GM12878 (cell line): Measurements from ENCODE around the gene NPPB. TPM values are rescaled to one million over a fixed set of nuclear protein-coding genes. Genes with fewer than 3 reads are reported as not detected.
A peak's percentile ranks its signal among the peaks of the same experiment; 100 is the strongest.

Experiments
- ATAC-seq: fragments of 200-7000 bp; cut with Tn5 transposase; 3 replicates; pipeline ENCODE4 v1.9.1; 2020; ENCODE audit warnings: mild to moderate bottlenecking, moderate library complexity
- BruUV-seq: library from RNA; stranded (reverse); fragments of 400-500 nt; replicated peaks from 2 replicates; lab custom pipeline; 2021; lab: Mats Ljungman, UMichigan
- CTCF ChIA-PET: fragments of 300-600 bp; sonication (Branson Sonifier 250); formaldehyde crosslinking; extraction: SDS; loops from one replicate; lab custom pipeline; 2021; ENCODE audit warnings: inconsistent platforms; lab: Yijun Ruan, JAX
- POLR2A ChIA-PET: fragments of 350-600 bp; formaldehyde crosslinking; extraction: SDS; loops from one replicate; lab custom pipeline; 2021; ENCODE audit warnings: inconsistent platforms; lab: Charles Lee
- RAD21 ChIA-PET: fragments of 300-600 bp; sonication (Branson Sonifier 250); formaldehyde crosslinking; loops from one replicate; lab custom pipeline; 2023; ENCODE audit warnings: antibody characterized with exemption; ENCODE audit not compliant: unreplicated experiment; lab: Charles Lee
- SMC1A ChIA-PET: fragments of 300-600 bp; sonication (Branson Sonifier 250); formaldehyde crosslinking; loops from one replicate; lab custom pipeline; 2023; ENCODE audit not compliant: unreplicated experiment, uncharacterized antibody; lab: Charles Lee
- DNase-seq: peaks from one replicate; pipeline ENCODE4 v3.0.0-alpha.2; 2011; ENCODE audit warnings: low read depth, low spot score
- FAIRE-seq: peaks from 3 replicates; lab custom pipeline; 2011; peaks lifted over from hg19 to GRCh38; lab: Jason Lieb, UNC
- H2AFZ ChIP-seq: 2 replicates; pipeline ENCODE4 v1.6.0; 2011; ENCODE audit warnings: low read depth, low read length, control low read depth; ENCODE audit not compliant: control insufficient read depth
- H3K27ac ChIP-seq: 2 replicates; pipeline ENCODE4 v1.5.1; 2011; ENCODE audit warnings: control low read depth; ENCODE audit not compliant: control insufficient read depth, insufficient read depth
- H3K27me3 ChIP-seq, 2 experiments: replicated peaks in 1 of 2; 2 replicates each; pipeline versions ENCODE4 v1.6.0 to v1.6.1; 2011; ENCODE audit warnings: low read length in 1 of 2; ENCODE audit not compliant: control insufficient read depth in 2 of 2, insufficient read depth in 2 of 2
- H3K36me3 ChIP-seq, 2 experiments: 2 replicates each; pipeline ENCODE4 v1.5.1; 2011; ENCODE audit warnings: low read length in 1 of 2; ENCODE audit not compliant: control insufficient read depth in 2 of 2, insufficient read depth in 2 of 2
- H3K4me1 ChIP-seq: 2 replicates; pipeline ENCODE4 v1.6.1; 2011; ENCODE audit warnings: mild to moderate bottlenecking, low read length, moderate library complexity, mixed read lengths; ENCODE audit not compliant: control insufficient read depth, insufficient read depth
- H3K4me2 ChIP-seq: 2 replicates; pipeline ENCODE4 v1.6.0; 2011; ENCODE audit warnings: control low read depth; ENCODE audit not compliant: control insufficient read depth, insufficient read depth
- H3K4me3 ChIP-seq: fragments of 200-600 bp; sonication (generic); 2 replicates; pipeline ENCODE4 v1.5.1; 2016
- H3K79me2 ChIP-seq: 2 replicates; pipeline ENCODE4 v1.6.0; 2011; ENCODE audit warnings: low read length; ENCODE audit not compliant: control insufficient read depth, insufficient read depth
- H3K9ac ChIP-seq: 2 replicates; pipeline ENCODE4 v1.8.0; 2011; ENCODE audit warnings: low read length, control low read depth, mixed read lengths; ENCODE audit not compliant: control insufficient read depth, insufficient read depth
- H3K9me3 ChIP-seq: replicated peaks from 3 replicates; pipeline ENCODE4 v1.5.1; 2011; ENCODE audit warnings: mild to moderate bottlenecking, low read length; ENCODE audit not compliant: control insufficient read depth, insufficient read depth
- H4K20me1 ChIP-seq: 2 replicates; pipeline ENCODE4 v1.6.0; 2011; ENCODE audit not compliant: control insufficient read depth, insufficient read depth
- CTCF ChIP-seq, 3 experiments: IDR thresholded peaks in 2 of 3; conservative IDR thresholded peaks in 1 of 3; 2 replicates each; pipeline ENCODE4 v1.5.1; 2011; ENCODE audit warnings: low read depth in 3 of 3, low read length in 3 of 3, mild to moderate bottlenecking in 3 of 3, control low read depth in 2 of 3, moderate library complexity in 2 of 3, inconsistent platforms in 1 of 3, mixed read lengths in 1 of 3; ENCODE audit not compliant: control insufficient read depth in 2 of 3, insufficient read depth in 1 of 3; ENCODE audit errors: extremely low read depth in 1 of 3
- GATAD2B ChIP-seq: fragments of 450-650 bp; conservative IDR thresholded peaks from 2 replicates; pipeline ENCODE4 v1.6.1; 2017; ENCODE audit warnings: low read depth, mild to moderate bottlenecking, moderate library complexity
- MYB ChIP-seq: fragments of 150-350 bp; IDR thresholded peaks from 2 replicates; pipeline ENCODE4 v1.6.1; 2014; ENCODE audit warnings: mild to moderate bottlenecking, low read depth, low read length, borderline replicate concordance
- PAX5 ChIP-seq: IDR thresholded peaks from 2 replicates; pipeline ENCODE4 v1.6.1; 2011; ENCODE audit warnings: low read depth, low read length, borderline replicate concordance
- RCOR1 ChIP-seq: conservative IDR thresholded peaks from 2 replicates; pipeline ENCODE4 v1.6.1; 2012; ENCODE audit warnings: low read depth, low read length, improper control_type of control experiment
- REST ChIP-seq: IDR thresholded peaks from 2 replicates; pipeline ENCODE4 v1.6.1; 2012; ENCODE audit warnings: mild to moderate bottlenecking, low read depth, low read length
- SMAD1 ChIP-seq: fragments of 450-650 bp; IDR thresholded peaks from 2 replicates; pipeline ENCODE4 v1.6.1; 2018; ENCODE audit warnings: mild to moderate bottlenecking, low read depth; ENCODE audit not compliant: partially characterized antibody
- YY1 ChIP-seq: IDR thresholded peaks from 2 replicates; pipeline ENCODE4 v1.6.1; 2011; ENCODE audit warnings: low read depth, mild to moderate bottlenecking, low read length
- WGBS: methylation state at CpG from one replicate; pipeline ENCODE4 v1.1.6; 2016; ENCODE audit warnings: low lambda C conversion rate; ENCODE audit not compliant: insufficient replicate concordance, insufficient coverage; ENCODE audit errors: missing lambda C conversion rate; 5-methylcytosine and 5-hydroxymethylcytosine counted together
- in situ Hi-C: fragments of 300-500 bp; cut with MboI; formaldehyde crosslinking; loops from 9 replicates; pipeline ENCODE4 v1.14.3; 2018; ENCODE audit warnings: mixed read lengths
- intact Hi-C: fragments of 100-400 bp; cut with micrococcal nuclease; formaldehyde crosslinking; loops from one replicate; pipeline ENCODE4 v1.14.2; 2022; ENCODE audit not compliant: unreplicated experiment
- polyA plus RNA-seq, 11 experiments: library from polyadenylated mRNA; depleted of rRNA in 4 of 11; unstranded in 6 of 11; stranded (reverse) in 5 of 11; fragments of >200 nt; fragmentation: Nextera tagmentation in 4 of 11; fragmentation: Illumina TruSeq in 1 of 11; extraction: Ambion mirVana in 4 of 11; extraction: Trizol in 1 of 11; gene quantifications; 1 replicate in 1 of 11; 2 replicates in 10 of 11; pipeline versions ENCODE4 v1.2.1 to v1.2.3, GENCODE V29; 2011 to 2016; ENCODE audit warnings: inconsistent platforms in 2 of 11, missing spikeins in 2 of 11, low read depth in 1 of 11
- total RNA-seq, 4 experiments: library from RNA; depleted of rRNA in 3 of 4; stranded (reverse); fragments of >200 nt in 3 of 4; fragmentation: Illumina TruSeq in 1 of 4; extraction: Trizol in 1 of 4; gene quantifications; 2 replicates each; pipeline versions ENCODE4 v1.2.1 to v1.2.3, GENCODE V29; 2013 to 2021
- TF ChIP-seq, protein P1 (sequence below): fragments of 450-650 bp; IDR thresholded peaks from 2 replicates; pipeline ENCODE4 v1.6.1; 2017; ENCODE audit warnings: low read depth, mild to moderate bottlenecking, moderate library complexity

The NPPB gene
- total and polyA plus RNA-seq, 10 of the 15 experiments (the other 5 are each of a cell fraction or from before 2014, with no cell fraction given), result not detected

- TF ChIP-seq REST (no peak), GATAD2B (no peak), MYB (no peak), PAX5 (no peak)
- TF ChIP-seq, protein P1, sequence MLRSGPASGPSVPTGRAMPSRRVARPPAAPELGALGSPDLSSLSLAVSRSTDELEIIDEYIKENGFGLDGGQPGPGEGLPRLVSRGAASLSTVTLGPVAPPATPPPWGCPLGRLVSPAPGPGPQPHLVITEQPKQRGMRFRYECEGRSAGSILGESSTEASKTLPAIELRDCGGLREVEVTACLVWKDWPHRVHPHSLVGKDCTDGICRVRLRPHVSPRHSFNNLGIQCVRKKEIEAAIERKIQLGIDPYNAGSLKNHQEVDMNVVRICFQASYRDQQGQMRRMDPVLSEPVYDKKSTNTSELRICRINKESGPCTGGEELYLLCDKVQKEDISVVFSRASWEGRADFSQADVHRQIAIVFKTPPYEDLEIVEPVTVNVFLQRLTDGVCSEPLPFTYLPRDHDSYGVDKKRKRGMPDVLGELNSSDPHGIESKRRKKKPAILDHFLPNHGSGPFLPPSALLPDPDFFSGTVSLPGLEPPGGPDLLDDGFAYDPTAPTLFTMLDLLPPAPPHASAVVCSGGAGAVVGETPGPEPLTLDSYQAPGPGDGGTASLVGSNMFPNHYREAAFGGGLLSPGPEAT, result no peak
Measured at GRCh38 chr1:11860083-11860482, 1.3 kb upstream of the NPPB start (continued).

DNA sequence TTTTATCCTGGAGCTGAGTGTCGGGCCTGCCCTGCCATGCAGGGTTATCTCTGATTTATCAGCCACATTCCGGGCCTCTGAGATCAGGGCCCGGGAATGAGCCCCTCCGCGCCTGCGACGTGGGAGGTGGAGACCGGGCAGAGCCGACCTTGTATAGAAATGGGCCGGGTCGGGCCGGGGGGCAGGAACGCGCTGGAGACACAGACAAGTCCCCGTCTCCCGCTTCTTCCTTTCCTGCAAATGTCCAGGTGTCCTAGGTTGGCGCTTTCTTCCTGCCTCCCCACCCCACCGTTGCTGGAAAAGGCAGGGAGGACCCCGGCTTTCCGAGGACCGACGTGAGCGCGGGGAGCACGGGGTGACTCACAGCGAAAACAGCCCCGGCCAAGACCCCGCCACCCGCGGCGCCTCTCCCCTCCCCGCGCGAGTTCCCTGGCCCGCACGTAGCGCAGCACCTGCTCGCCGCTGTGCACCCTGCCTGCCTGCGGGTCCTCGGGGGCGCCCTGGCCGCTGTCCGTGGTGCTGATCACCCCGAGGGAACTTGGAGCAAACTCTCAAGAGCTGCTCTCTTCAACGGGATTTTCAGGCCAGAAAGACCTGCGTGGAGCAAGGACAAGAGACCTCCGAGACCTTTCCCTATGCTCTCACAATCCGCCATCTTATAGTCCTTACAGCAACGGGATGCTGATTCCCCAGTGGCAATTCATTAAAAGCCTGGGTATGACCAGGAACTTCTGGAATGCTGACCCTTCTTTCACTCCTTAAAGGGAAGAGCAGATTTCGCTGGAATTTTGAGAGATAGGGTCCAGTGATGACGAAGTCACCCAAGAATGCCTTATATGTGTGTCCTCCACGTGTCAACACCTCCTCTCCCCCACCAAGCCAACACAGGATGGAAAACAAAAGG is 475 bp upstream of the NPPB start:
- Histone ChIP-seq H3K4me1 (no peaks in the 10 kb centered on the region), H4K20me1 (no peaks in the 10 kb centered on the region), H3K79me2 (no peaks in the 10 kb centered on the region), H2AFZ (no peak overlapping the region), H3K9me3 (no peaks in the 10 kb centered on the region), H3K9ac (no peak overlapping the region), H3K4me3 (no peak overlapping the region), H3K27ac (no peak overlapping the region), H3K4me2 (no peak overlapping the region), H3K36me3 (no peaks in the 10 kb centered on the region), H3K27me3 (peaks cover 5 to 12% of the 10 kb centered on the region in 2 experiments; a peak in 3 of 4 replicates)
- BruUV-seq, result no TSS peak
- in situ Hi-C loops (no loop called here), intact Hi-C loops (no loop called here)
- no peak for DNase-seq
- ChIA-PET RAD21 (no interaction called here), POLR2A (no interaction called here), SMC1A (no interaction called here), CTCF (no interaction called here)
- no peak for FAIRE-seq
- ATAC-seq, result peak; percentile 93
- 20% methylated on average over 40 of the region's 53 CpGs for WGBS
- TF ChIP-seq SMAD1 (no peak), RCOR1 (0 out of 2 replicates have a peak, but pooled peaks have one; percentile 67), REST (peak; percentile 99), YY1 (peak; percentile 25; the same call in 1 of the 2 replicates), CTCF (IDR thresholded peaks at IDR 0.05 in 2 of 3, conservative IDR thresholded peaks at IDR 0.05 in 1 of 3; ENCODE audit: control insufficient read depth in 2 of 3, extremely low read depth in 1 of 3, insufficient read depth in 1 of 3, low read depth in 3 of 3, low read length in 3 of 3) (peak; percentile 19 to 55 (median 30); a peak in 4 of 6 replicates)
